Gastrocnemius medialis (tissue), 4 donors: ENCODE measurements around the gene PACSIN1. TPM values are rescaled to one million over a fixed set of nuclear protein-coding genes. Genes with fewer than 3 reads are reported as not detected.
A peak's percentile ranks its signal among the peaks of the same experiment; 100 is the strongest.

Experiments
- ATAC-seq, 2 donors: fragments of 150-250 bp; one replicate each; pipeline ENCODE4 v1.9.1; 2016
- DNase-seq, 2 donors: peaks; one replicate each; pipeline ENCODE4 v3.0.0-alpha.2; 2019
- H3K27ac ChIP-seq, 4 donors: fragments of 200-600 bp; sonication (generic); 1 replicate in 1 of 4; 2 replicates in 3 of 4; pipeline ENCODE4 v1.5.1; 2016 to 2018; ENCODE audit warnings: mild to moderate bottlenecking in 2 of 4, moderate library complexity in 1 of 4
- H3K27me3 ChIP-seq, 3 donors: fragments of 200-600 bp; sonication (generic) in 2 of 3; 1 replicate in 1 of 3; 2 replicates in 2 of 3; pipeline versions ENCODE4 v1.5.1 to v1.6.0; 2016 to 2019; ENCODE audit warnings: mild to moderate bottlenecking in 1 of 3, moderate library complexity in 1 of 3
- H3K36me3 ChIP-seq, 2 donors: fragments of 200-600 bp; sonication (generic) in 1 of 2; one replicate each; pipeline ENCODE4 v1.5.1; 2017 to 2018
- H3K4me1 ChIP-seq, 2 donors: fragments of 200-600 bp; sonication (generic) in 1 of 2; one replicate each; pipeline ENCODE4 v1.5.1; 2016 to 2017; ENCODE audit warnings: mild to moderate bottlenecking in 2 of 2
- H3K4me3 ChIP-seq, 4 donors: fragments of 200-600 bp; sonication (generic) in 3 of 4; 1 replicate in 1 of 4; 2 replicates in 3 of 4; pipeline ENCODE4 v1.5.1; 2016 to 2019; ENCODE audit warnings: mild to moderate bottlenecking in 2 of 4
- H3K9me3 ChIP-seq, 3 donors: fragments of 200-600 bp; sonication (generic) in 2 of 3; 1 replicate in 1 of 3; 2 replicates in 2 of 3; pipeline ENCODE4 v1.5.1; 2016 to 2019
- CTCF ChIP-seq, 5 experiments: fragments of 450-650 bp in 3 of 5; fragments of 200-600 bp in 2 of 5; sonication (generic) in 2 of 5; IDR thresholded peaks in 4 of 5; conservative IDR thresholded peaks in 1 of 5; 1 replicate in 4 of 5; 2 replicates in 1 of 5; pipeline ENCODE4 v1.5.1; 2016 to 2019; ENCODE audit warnings: antibody characterized with exemption in 5 of 5, mild to moderate bottlenecking in 3 of 5, moderate library complexity in 3 of 5
- POLR2A ChIP-seq, 2 donors: fragments of 450-650 bp; IDR thresholded peaks; one replicate each; pipeline ENCODE4 v1.6.1; 2017; ENCODE audit warnings: antibody characterized with exemption in 2 of 2, mild to moderate bottlenecking in 2 of 2, moderate library complexity in 2 of 2
- in situ Hi-C, 4 donors: fragments of 200-750 bp; cut with MboI; loops; one replicate each; pipeline versions ENCODE4 v1.15.0 to v1.8.0; 2017; ENCODE audit warnings: low sequenced_read_pairs in 4 of 4
- intact Hi-C: fragments of 100-400 bp; cut with DNase I; formaldehyde crosslinking; loops from one replicate; pipeline ENCODE4 v1.15.1; 2023; ENCODE audit warnings: low total_unique reads
- total RNA-seq, 4 donors: library from RNA; depleted of rRNA; stranded (reverse); fragments of >200 nt; gene quantifications; one replicate each; pipeline versions ENCODE4 v1.1.0 to v1.2.3, GENCODE V29; 2016

Gene PACSIN1
- total RNA-seq, 4 donors from 2014 or later, result not detected

- no peak for TF ChIP-seq POLR2A (IDR thresholded peaks at IDR 0.05)
- no peak for TF ChIP-seq CTCF (IDR thresholded peaks at IDR 0.05 in 4 of 5, conservative IDR thresholded peaks at IDR 0.05 in 1 of 5)
- intact Hi-C loops, result no loop called here
- ATAC-seq (peak; percentile 16 to 25), DNase-seq (no peak)
- Histone ChIP-seq H3K4me1 (peaks cover 0 to 4% of the 10 kb centered on the region in 2 donors), H3K4me3 (peak overlapping the region in 2 of 4 donors; percentile 13 to 47), H3K9me3 (no peaks in the 10 kb centered on the region), H3K36me3 (no peaks in the 10 kb centered on the region), H3K27me3 (no peaks in the 10 kb centered on the region), H3K27ac (peak overlapping the region in 3 of 4 donors; percentile 39 to 66 (median 54))
- in situ Hi-C loops, result no loop called here
These were observed 66.4 kb downstream of the PACSIN1 start for GRCh38 chr6:34532230-34532629.

- no peaks in the 10 kb centered on the region for H3K27me3 ChIP-seq
- no peaks in the 10 kb centered on the region for H3K36me3 ChIP-seq
- ATAC-seq (no peak), DNase-seq (no peak)
- intact Hi-C loops, result no loop called here
- TF ChIP-seq CTCF (IDR thresholded peaks at IDR 0.05 in 4 of 5, conservative IDR thresholded peaks at IDR 0.05 in 1 of 5) (no peak), POLR2A (IDR thresholded peaks at IDR 0.05) (no peak)
- H3K9me3 ChIP-seq, result no peaks in the 10 kb centered on the region
- in situ Hi-C loops, result no loop called here
- H3K4me3 ChIP-seq, result no peak overlapping the region
- no peak overlapping the region for H3K27ac ChIP-seq
- no peaks in the 10 kb centered on the region for H3K4me1 ChIP-seq
These were observed 68.3 kb downstream of the PACSIN1 start for GRCh38 chr6:34534146-34534545.

GRCh38 chr6:34534656-34535055 is 68.8 kb downstream of the PACSIN1 start:
- Histone ChIP-seq H3K9me3 (no peaks in the 10 kb centered on the region), H3K4me1 (no peaks in the 10 kb centered on the region), H3K27ac (no peak overlapping the region), H3K36me3 (no peaks in the 10 kb centered on the region), H3K4me3 (no peak overlapping the region), H3K27me3 (no peaks in the 10 kb centered on the region)
- intact Hi-C loops, result no loop called here
- no peak for DNase-seq
- in situ Hi-C loops, result no loop called here
- ATAC-seq, result no peak
- TF ChIP-seq CTCF (IDR thresholded peaks at IDR 0.05 in 4 of 5, conservative IDR thresholded peaks at IDR 0.05 in 1 of 5) (no peak), POLR2A (IDR thresholded peaks at IDR 0.05) (no peak)

- Histone ChIP-seq H3K27me3 (no peaks in the 10 kb centered on the region), H3K4me3 (no peak overlapping the region), H3K9me3 (no peaks in the 10 kb centered on the region), H3K36me3 (no peaks in the 10 kb centered on the region), H3K4me1 (no peaks in the 10 kb centered on the region), H3K27ac (no peak overlapping the region)
- no peak for TF ChIP-seq POLR2A (IDR thresholded peaks at IDR 0.05)
- TF ChIP-seq CTCF (IDR thresholded peaks at IDR 0.05 in 4 of 5, conservative IDR thresholded peaks at IDR 0.05 in 1 of 5), result no peak
- ATAC-seq (no peak), DNase-seq (no peak)
- in situ Hi-C loops, result no loop called here
- intact Hi-C loops, result no loop called here
These were observed 69.3 kb downstream of the PACSIN1 start for GRCh38 chr6:34535199-34535598.

GRCh38 chr6:34535646-34536045 is 69.8 kb downstream of the PACSIN1 start:
- Histone ChIP-seq H3K27ac (no peak overlapping the region), H3K36me3 (no peaks in the 10 kb centered on the region), H3K9me3 (no peaks in the 10 kb centered on the region), H3K4me3 (no peak overlapping the region), H3K27me3 (no peaks in the 10 kb centered on the region), H3K4me1 (no peaks in the 10 kb centered on the region)
- TF ChIP-seq POLR2A (IDR thresholded peaks at IDR 0.05) (no peak), CTCF (IDR thresholded peaks at IDR 0.05 in 4 of 5, conservative IDR thresholded peaks at IDR 0.05 in 1 of 5) (no peak)
- intact Hi-C loops, result no loop called here
- in situ Hi-C loops, result no loop called here
- DNase-seq (no peak), ATAC-seq (no peak)
